HTERT RPE-1 (cell line): Measurements from ENCODE around the gene KIAA1217.

Experiments
- in situ Hi-C: fragments of 300-500 bp; cut with MboI; formaldehyde crosslinking; loops from 4 replicates; pipeline ENCODE4 v1.14.3; 2020; ENCODE audit warnings: low sequenced_read_pairs

KIAA1217 gene

DNA sequence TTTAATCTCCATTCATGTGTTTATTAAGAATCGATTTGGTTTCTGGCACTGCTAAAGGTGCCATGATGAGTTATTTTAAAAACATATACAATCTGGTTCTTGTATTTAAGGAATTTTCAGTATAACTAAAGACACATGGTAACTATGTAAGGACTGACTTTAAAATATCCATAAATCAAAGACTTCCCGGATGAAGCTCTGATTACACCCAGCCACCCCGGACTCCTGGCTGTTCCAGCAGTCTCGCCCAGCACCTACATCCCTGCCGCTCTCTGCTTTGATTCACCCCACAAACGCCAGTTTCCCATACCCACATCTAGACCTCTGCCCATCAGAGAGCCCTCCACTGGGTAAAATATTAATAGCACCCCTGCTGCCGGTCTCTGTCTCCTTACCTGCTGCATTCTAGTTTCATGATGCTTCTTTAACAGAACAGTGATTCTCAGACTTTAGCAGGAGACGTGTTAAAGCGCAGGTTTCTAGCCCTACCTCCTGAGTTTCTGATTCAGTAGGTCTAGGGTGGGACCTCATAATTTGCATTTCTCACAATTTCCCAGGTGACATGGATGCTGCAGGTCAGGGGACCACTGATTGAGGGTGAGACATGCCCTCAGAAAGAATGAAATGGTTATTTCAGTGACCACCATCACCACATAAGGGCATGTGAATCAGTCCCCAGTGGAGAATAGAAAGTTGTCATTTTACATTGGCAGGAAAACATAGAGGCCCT, 185.7 kb downstream of the KIAA1217 start:
- in situ Hi-C loops, result no loop called here

DNA sequence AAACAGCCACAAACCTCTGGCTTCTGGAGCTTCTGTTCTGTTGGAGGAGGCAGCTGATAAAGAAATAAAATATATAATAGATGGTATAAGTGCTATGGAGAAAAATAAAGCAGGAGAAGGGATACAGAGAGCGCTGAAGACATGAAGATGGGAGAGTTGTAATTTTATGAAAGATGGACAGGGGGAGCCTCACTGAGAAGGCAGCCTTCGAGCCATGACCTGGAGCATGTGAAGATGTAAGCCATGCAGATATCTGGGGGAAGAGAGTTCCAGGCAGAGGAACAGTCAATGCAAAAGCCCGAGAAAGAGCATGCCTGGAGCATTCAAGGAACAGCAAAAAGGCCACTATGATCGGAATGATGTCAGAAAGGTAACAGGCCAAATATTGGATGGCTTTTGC, 187.5 kb downstream of the KIAA1217 start:
- in situ Hi-C loops, result no loop called here

DNA sequence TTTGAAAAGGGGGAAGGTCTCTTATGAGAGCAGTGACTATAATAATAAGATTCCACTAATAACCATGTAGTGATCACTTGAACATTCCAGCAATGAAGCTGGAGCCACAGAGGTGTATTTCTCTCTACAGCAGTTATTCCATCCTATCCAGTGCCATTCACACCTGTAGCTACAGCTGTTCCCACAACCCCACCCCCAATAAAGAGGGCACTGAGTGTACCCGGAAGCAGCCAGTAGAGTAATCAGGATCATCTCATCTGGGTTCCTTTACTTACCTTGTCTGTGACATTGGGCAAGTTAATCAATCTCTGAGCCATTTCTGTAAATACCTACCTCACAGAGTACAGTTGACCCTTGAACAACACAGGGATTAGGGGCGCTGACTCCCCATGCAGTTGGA, 188.7 kb downstream of the KIAA1217 start:
- in situ Hi-C loops, result no loop called here

DNA sequence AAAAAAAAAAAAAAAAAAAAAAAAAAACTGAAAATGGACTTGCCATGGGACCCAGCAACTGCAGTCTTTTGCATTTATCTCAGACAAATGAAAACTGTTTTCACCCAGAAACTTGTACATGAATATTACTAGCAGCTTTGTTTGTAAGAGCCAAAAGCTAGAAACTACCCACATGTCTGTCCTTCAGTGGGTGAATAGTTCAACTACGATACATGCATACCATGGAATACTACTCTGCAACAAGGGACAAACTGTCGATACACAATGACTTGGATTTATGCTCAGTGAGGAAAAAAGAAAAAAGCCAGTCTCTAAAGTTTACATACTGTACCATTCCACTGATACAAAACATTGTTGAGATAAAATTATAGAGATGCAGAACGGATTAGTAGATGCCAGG, 195.6 kb downstream of the KIAA1217 start:
- in situ Hi-C loops, result no loop called here

DNA sequence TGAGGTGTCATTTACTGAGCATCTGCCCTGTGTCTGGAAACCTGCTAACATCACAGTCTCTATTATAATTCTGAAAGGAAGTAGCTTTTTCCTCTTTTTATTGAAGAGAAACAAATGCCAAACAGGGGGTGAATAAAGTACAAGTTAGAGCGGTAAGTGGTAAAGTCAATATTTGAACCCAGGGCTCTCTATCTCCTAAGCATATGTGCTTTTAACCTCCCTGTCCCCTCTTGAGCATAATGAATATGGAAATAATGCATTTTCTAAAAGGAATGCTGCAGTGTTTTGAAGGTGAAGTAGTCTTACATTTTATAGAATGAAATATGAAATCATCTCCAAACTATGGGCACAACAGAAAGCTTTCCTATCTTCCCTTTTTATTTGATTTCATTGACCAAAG, 196.7 kb downstream of the KIAA1217 start:
- in situ Hi-C loops, result no loop called here

DNA sequence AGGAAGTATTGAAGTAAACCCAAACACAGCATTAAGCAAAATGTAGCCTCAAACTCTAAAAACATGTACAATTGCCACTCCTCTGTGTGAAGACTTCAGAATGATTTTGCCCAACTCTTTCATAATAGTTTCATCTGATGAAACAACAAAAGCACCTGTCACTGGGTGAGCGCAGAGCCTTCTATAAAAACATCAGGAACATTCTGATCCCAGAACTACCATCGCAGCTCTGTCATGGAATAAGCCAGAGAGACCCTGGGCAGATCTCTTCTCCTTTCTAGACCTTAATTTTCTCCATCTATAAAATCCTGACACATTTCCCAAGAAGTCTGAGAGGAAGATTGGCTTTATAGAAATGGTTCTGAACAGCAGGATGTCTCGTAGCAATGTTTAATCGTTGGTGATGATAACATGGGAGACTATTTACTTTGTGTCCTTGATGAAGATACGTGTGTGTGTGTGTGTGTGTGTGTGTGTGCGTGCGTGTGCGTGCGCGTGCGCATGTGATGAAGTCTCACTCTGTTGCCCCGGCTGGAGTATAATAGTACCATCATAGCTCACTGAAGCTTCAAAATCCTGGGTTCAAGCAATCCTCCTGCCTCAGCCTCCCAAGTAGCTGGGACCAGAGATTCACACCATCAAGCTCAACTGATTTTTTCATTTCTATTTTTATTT, 198.0 kb downstream of the KIAA1217 start:
- in situ Hi-C loops, result no loop called here

DNA sequence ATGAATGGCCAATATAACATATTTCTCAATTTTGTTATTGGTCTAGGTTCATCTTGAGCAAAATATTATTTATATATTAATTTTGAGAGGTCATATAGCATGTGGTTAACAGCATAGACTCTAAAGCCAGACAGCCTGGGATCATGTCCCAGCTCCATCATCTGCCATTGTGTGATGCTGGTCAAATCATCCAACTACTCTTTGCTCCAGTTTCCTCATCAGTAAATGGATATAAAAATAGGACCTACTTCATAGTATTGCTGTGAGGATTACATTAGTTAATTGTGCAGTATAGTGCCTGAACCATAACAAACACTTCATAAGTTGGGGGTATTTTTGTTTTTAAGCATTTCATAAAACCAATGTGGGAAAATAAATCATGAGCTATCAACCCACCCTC, 199.0 kb downstream of the KIAA1217 start:
- in situ Hi-C loops, result no loop called here

DNA sequence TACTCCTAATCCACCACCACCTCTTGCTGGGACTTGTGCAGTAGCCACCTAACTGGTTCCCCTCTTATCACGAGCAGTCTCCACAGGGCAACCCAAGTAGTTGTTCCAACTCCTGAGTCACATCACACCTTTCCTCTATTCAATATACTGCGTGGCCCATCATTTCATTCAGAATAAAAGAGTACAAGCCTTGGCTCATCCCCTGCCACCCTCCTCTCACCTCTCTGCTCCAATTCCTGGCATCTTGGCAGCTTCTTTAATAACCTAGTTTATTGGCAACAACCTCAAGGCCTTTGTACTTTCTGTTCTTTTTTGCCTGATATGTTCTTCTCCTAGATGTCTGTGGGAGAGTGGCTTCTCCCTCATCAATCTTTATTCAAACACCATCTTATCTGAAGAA, 199.4 kb downstream of the KIAA1217 start:
- in situ Hi-C loops, result no loop called here

DNA sequence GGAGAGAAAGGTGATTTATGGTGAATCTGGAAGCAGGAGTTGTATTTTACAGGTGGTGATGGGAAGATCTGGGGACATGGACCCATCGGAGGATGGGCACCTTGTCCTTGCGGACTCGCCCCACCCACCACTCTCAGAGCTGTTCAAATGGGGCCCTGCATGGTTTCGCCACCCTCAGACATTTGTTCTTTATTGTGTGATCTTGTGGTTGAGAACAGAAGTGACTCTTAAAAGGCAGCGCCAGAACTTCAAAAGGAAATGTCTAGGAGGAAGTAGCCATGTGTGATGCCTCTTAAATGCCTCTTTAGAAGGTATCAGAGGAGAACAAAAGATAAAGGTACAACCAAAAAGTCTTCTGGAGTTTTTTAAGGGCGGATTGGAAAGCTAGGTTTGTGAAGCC, 205.7 kb downstream of the KIAA1217 start:
- in situ Hi-C loops, result no loop called here

DNA sequence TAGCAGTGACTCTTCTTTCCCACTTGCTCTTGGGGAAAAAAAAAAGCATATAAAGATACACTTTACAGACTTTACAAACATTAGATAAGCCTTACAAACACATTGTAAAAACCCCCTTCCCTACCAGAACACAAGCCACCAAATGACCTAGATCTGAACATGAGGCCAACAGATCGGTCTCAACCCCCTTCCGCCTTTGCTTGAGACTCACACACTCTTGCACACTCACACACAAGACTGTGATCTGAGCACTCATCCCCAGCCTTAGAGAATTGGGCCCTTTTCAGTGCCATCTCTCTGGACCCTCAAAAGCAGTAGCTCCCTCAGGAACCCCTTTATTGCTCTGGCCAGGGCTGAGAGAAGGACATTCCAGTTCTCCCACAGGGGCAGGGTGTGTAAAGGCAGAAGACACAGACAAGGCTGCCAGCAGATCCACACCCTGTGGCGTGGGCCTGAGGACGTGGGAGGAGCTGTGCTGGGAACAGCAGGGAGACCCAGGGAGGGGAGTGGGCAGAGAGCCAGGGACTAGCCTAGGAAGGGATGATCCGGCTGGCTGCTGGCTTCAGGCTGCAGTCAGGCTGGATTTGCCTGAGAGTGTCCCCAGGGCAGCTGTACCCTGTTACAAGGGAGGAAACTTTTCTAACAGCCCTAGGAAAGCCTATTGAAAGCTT, 206.7 kb downstream of the KIAA1217 start:
- in situ Hi-C loops, result no loop called here

DNA sequence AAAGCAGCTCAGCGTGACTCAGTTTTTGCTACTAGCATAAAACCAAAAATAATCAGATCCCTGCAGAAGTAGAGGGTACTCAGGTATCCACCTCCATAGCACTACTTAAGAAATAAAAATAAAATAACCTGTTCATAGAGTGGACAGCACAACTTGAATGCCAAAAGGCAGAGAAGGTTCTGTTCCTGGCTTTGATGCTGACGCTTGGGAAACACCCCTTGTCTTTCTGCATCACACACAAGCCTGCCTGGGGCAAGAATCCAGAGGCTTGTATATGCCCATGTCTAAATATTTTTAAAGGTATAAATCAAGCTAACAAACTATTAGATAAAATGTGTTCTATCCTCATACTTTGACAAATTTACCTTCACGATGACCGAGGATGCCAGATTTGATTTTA, 207.3 kb downstream of the KIAA1217 start:
- in situ Hi-C loops, result no loop called here

DNA sequence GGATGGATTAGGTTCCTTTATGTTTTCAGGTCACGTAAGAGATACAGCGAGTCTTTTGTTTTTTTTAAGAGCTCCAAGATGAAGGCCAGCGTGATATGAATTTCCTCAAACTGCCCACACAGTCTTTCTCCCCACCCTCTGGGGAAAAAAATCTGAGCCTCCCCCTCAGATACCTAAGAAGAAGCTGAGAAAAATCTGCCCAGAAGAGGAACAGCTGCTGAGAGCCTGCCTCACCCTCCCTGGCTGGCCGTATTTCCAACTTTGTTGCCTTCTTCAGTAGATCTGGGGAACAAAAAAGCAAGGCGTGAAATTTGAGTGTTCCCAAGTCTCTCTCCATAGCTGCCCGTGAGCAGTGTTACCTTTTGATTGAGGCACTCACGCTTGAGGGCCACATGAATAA, 208.1 kb downstream of the KIAA1217 start:
- in situ Hi-C loops, result no loop called here

DNA sequence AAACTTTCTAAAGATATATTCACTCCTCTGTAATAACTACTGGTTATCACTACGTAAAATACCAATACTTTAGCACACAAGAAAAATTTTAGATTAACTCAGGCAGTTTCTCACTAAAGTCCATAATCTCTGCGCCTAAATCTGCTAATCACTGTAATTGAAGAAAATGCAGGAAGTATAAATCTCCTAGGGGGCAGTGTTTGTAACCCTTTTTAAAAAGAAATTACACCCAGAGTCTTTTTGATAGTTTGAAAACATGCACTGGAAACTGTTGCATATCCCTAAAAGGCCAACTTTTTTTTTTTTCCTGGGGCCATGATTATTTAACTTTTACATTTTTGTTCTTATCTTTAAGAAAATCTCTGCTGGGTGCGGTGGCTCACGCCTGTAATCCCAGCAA, 209.6 kb downstream of the KIAA1217 start:
- in situ Hi-C loops, result no loop called here

DNA sequence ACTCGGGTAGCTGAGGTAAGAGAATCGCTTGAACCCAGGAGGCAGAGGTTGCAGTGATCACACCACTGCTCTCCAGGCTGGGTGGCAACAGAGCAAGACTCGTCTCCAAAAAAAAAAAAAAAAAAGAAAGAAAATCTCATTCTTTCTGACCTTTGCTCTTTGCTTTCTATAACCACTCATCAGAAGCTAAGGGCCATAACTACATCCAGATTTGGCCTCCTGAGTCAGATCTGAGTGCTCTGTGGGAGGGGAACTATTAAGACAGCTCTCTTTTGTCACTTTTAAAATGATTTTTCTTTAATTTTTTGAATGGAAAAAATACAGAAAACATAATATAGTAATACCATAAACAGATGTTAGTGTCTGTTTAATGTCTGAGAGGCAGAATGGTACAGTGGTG, 210.1 kb downstream of the KIAA1217 start:
- in situ Hi-C loops, result no loop called here

DNA sequence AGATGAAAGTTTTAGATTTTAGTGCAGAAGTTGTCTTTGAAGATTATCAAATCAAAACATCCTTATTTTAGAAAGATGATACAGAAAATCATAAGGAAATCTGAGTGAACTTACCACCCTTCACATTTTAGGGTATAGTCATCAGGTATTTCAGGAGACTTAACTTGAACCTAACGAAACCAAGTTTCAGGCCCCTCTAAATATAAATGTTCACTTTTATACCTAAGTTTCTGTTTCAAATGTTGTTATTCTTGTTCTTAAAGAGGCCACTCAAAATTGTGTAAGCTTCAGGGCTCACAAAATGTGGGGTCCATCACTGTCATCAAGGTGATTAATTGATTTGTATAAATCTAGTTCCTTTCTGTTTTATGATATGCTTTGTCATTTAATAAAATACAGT, 216.2 kb downstream of the KIAA1217 start:
- in situ Hi-C loops, result no loop called here

DNA sequence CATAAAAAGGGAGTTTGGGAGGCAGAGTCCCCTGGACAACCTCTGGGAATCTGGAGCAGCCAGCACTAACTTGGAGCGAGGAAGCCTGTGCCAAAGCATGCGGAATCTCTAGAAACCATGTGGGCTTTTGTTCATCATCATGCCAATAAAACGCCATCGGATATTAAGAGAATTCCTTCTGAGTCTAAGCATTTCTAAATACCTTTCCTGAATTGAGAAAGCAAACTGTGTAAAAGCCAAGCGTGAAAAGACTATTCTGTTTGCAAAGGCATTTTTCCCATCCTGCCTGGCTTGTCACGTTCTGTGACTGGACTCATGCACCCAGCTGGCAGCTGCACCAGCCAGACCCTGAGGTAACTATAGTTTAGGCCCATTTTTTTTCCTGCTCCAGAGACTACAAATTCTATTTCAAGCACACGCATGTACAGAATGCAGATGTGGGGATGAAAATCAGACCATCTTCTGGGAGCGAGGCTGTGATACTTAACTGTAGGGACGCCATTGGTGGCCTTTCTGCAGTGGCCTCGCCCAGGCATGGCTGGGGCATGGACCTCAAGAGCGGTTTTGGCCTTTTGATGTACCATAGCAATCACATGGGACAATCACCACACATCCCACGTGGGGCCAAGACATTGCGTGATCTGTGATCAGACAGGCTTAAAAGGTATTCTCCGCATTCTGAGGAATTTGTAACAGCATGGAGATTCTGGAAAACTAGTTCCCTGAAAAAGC, 218.9 kb downstream of the KIAA1217 start:
- in situ Hi-C loops, result no loop called here

DNA sequence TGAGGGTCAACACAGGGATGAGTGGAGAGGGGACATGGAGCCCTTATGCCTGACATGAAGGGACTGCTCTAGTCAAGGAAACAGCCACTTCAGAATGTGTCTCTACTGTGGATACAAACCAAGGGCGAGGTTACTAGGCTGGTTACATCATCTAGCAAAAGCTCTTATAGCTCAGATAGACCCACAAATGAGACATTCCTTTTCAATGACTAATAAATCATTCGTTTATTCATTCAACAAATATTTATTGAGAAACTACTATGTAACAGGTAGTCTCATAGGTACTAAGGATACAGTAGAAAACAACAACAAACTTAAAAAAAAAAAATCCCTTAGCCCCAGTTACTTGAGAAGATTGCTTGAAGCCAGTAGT, 219.5 kb downstream of the KIAA1217 start:
- in situ Hi-C loops, result no loop called here

DNA sequence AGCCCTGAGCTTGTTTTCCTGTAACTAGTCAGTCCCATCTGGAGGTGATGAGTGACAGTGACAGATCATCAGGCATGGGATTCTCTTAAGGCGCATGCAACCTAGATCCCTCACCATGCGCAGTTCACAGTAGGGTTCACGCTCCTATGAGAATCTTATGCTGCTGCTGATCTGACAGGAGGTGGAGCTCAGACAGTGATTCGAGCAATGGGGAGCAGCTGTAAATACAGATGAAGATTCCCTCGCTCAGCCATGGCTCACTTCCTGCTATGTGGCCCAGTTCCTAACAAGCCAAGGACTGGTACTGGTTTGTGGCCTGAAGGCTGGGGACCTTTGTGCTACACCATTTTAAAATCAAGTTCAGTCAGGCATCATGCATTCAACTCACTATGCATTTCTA, 221.7 kb downstream of the KIAA1217 start:
- in situ Hi-C loops, result no loop called here

DNA sequence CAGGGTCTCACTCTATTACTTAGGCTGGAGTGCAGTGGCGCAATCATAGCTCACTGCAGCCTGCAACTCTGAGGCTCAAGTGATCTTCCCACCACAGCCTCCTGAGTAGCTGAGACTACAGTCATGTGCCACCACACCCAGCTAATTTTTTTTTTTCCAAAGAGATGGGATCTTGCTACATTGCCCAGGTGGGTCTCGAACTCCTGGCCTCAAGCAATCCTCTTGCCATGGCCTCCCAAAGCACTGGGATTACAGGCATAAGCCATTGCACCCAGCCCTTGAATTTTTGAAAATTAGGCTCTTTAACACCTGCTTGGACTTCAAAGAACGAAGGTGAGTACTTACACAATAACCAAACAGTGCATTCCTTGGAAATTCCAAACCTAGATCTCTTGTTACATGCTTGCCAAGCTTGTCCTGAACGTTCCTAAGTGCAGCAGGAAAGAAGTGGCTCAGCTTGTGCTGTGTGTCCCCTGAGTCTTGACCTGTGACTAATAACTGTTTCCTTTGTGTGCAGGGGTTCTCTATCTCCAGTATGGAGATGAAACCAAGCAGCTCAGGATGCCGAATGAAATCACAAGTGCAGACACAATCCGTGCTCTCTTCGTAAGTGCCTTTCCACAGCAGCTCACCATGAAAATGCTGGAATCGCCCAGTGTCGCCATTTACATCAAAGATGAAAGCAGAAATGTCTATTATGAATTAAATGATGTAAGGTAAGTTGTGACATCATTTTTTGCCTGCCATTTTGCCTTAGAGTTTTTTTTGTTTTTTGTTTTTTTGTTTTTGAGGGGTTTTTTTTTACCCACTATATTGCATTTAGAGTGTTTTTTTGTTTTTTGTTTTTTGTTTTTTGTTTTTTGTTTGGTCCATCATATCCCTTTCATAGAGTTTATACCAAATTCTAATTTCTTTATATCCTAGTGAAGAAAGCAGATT, 223.8 kb downstream of the KIAA1217 start:
- in situ Hi-C loops, result no loop called here

DNA sequence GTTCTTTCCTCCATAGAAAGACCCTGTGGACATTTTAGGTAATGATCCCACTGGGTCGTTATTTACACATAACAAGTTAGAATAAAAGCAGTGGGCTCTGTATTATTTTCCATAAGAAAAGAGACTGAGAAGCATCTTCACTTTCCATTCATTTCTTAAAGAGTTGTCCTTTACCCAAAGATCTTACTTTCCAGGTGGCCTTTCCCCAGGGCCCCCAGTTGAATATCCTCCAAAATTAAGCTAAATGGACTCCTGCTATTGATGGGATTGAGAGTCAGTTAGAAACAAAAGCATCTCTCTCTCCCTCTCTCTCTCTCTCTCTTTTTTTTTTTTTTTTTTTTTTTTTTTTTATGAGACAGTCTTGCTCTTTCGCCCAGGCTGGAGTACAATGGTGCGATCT, 224.8 kb downstream of the KIAA1217 start:
- in situ Hi-C loops, result no loop called here

DNA sequence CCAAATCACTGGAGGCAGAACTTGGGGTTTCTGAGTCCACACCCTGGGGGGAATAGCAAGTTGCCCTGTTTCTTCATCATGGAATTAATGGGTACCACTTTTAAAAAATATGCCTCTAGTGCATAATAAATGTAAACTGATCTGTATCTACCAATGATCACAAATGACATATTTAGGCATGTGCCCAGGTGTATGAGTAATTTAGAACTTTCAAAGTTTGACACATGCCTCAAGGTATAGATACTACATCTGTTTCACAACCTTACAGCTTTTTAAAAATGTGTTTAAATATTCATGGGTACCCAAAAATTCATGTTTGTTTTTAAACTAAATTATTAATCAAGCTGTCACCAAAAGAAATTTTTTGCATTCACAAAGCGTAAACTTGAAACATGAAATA, 226.0 kb downstream of the KIAA1217 start:
- in situ Hi-C loops, result no loop called here
